OCI-LY7 (cell line): ENCODE measurements around the gene CD44.

ENCODE experiments used
- CTCF ChIP-seq: fragments of 200-600 bp; sonication (generic); conservative IDR thresholded peaks from 2 replicates; pipeline ENCODE4 v1.5.1; 2014; ENCODE audit warnings: mild to moderate bottlenecking, antibody characterized with exemption, low read length, moderate library complexity, mixed read lengths
- EZH2phosphoT487 ChIP-seq: fragments of 200-600 bp; sonication (generic); IDR thresholded peaks from 2 replicates; pipeline ENCODE4 v1.6.1; 2018; ENCODE audit warnings: low read depth, borderline replicate concordance, mild to moderate bottlenecking, mixed run types, antibody characterized with exemption, low read length, moderate library complexity, mixed read lengths

DNA sequence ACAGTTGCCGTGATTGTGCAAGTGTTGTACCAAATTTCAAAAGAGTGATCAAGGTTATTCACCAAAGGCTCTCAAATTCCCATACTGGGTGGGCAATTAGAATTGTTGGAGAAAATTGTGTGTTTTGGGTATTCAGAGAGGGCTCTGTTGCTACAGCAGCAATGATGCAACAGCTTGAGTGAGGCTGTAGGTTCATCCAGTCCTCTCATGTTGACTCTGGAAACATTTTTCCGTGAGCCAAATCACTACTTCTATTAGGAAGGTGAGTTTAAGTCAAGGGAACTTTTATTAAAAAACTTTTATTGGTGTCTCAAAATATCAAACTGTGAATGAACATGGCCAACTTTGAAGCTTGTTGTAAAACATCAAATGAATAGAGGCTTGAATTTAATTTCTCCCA lies 116.5 kb downstream of the CD44 start:
- TF ChIP-seq CTCF (no peak), EZH2phosphoT487 (no peak)
